Measurements from ENCODE around the gene KDM5C. TPM values are rescaled to one million over a fixed set of nuclear protein-coding genes. Genes with fewer than 3 reads are reported as not detected.

KDM5C gene
- total RNA-seq, 2 experiments from 2014 or later, result 236 to 237 TPM

- H3K9me3 ChIP-seq (ENCODE audit: control insufficient read depth in 1 of 2, insufficient read depth in 1 of 2, low read length in 2 of 2), result no peaks in the 10 kb centered on the region
- no peaks in the 10 kb centered on the region for H3K36me3 ChIP-seq (ENCODE audit: insufficient read depth, low read length)
- intact Hi-C loops (cut with DNase I, micrococcal nuclease), result no loop called here
- Mint-ChIP-seq H3K27ac (no peak overlapping the region), H3K4me1 (ENCODE audit: low read depth) (no peaks in the 10 kb centered on the region), H3K36me3 (ENCODE audit: low read depth) (no peaks in the 10 kb centered on the region), H3K4me3 (no peak overlapping the region), H3K9me3 (no peaks in the 10 kb centered on the region), H3K27me3 (no peaks in the 10 kb centered on the region)
- ATAC-seq (ENCODE audit: poor library complexity) (no peak), DNase-seq (no peak)
- H3K27me3 ChIP-seq (ENCODE audit: control insufficient read depth in 1 of 2, insufficient read depth in 2 of 2, low read length in 2 of 2), result no peaks in the 10 kb centered on the region
- POLR2A ChIA-PET, result no interaction called here
- TF ChIP-seq, protein P1, sequence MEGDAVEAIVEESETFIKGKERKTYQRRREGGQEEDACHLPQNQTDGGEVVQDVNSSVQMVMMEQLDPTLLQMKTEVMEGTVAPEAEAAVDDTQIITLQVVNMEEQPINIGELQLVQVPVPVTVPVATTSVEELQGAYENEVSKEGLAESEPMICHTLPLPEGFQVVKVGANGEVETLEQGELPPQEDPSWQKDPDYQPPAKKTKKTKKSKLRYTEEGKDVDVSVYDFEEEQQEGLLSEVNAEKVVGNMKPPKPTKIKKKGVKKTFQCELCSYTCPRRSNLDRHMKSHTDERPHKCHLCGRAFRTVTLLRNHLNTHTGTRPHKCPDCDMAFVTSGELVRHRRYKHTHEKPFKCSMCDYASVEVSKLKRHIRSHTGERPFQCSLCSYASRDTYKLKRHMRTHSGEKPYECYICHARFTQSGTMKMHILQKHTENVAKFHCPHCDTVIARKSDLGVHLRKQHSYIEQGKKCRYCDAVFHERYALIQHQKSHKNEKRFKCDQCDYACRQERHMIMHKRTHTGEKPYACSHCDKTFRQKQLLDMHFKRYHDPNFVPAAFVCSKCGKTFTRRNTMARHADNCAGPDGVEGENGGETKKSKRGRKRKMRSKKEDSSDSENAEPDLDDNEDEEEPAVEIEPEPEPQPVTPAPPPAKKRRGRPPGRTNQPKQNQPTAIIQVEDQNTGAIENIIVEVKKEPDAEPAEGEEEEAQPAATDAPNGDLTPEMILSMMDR (IDR thresholded peaks at IDR 0.05), result no peak
- no peak overlapping the region for H3K4me3 ChIP-seq (ENCODE audit: low read length)
- CTCF ChIA-PET, result no interaction called here
- no peak overlapping the region for H3K27ac ChIP-seq (ENCODE audit: low read depth in 1 of 2, low read length in 2 of 2)
- no peaks in the 10 kb centered on the region for H3K4me1 ChIP-seq (ENCODE audit: insufficient read depth, low read length)
Measured at GRCh38 chrX:53234484-53234883, 9.5 kb upstream of the KDM5C start.

DNA sequence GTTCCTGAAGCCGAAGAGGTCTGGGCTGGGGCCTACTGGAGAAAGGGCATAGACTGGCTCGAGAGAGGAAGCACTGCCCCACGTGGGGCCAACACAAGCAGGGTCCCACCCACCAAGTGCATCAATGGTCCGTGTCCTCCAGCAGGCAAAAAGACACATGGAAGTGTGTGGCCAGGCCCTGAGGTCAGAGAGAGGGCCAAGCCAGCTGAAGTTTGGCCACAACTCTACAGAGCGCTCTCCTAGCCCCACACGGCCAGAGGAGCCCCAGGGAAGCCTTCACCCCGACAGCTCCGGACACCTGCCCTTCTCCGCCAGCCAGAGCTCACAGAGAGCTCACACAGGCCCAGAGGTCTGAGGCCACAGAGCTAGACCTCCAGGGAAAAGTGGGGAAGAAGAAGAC is 8.5 kb upstream of the KDM5C start:
- POLR2A ChIA-PET, result no interaction called here
- Mint-ChIP-seq H3K36me3 (ENCODE audit: low read depth) (no peaks in the 10 kb centered on the region), H3K4me1 (ENCODE audit: low read depth) (no peaks in the 10 kb centered on the region), H3K27me3 (no peaks in the 10 kb centered on the region), H3K4me3 (no peak overlapping the region), H3K27ac (no peak overlapping the region), H3K9me3 (no peaks in the 10 kb centered on the region)
- H3K27ac ChIP-seq (ENCODE audit: low read depth in 1 of 2, low read length in 2 of 2), result no peak overlapping the region
- no peak for ATAC-seq (ENCODE audit: poor library complexity)
- H3K4me3 ChIP-seq (ENCODE audit: low read length), result no peak overlapping the region
- no peaks in the 10 kb centered on the region for H3K36me3 ChIP-seq (ENCODE audit: insufficient read depth, low read length)
- H3K4me1 ChIP-seq (ENCODE audit: insufficient read depth, low read length), result no peaks in the 10 kb centered on the region
- DNase-seq, result no peak
- CTCF ChIA-PET, result no interaction called here
- no peaks in the 10 kb centered on the region for H3K27me3 ChIP-seq (ENCODE audit: control insufficient read depth in 1 of 2, insufficient read depth in 2 of 2, low read length in 2 of 2)
- intact Hi-C loops (cut with DNase I, micrococcal nuclease), result no loop called here
- H3K9me3 ChIP-seq (ENCODE audit: control insufficient read depth in 1 of 2, insufficient read depth in 1 of 2, low read length in 2 of 2), result no peaks in the 10 kb centered on the region
- TF ChIP-seq, protein P1 (IDR thresholded peaks at IDR 0.05), result no peak

DNA sequence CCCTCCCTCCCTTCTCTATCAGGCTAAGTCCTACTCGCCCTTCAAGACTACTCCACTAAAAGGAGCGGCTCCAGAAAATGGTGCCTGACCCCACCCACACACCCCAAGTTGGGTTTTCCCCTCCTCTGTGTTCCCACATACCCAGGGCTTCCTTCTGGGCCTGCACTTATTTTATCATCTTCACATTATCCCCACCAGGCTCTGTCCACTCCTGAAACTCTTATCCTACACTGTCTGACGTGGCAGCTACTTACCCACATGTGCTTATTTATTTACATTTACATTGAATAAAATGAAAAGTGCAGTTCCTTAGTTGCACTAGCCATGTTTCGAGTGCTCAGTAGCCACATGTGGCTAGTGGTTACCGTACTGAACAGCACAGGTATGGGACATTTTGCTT is 5.1 kb upstream of the KDM5C start:
- TF ChIP-seq, protein P1 (IDR thresholded peaks at IDR 0.05), result no peak
- H3K4me3 ChIP-seq (ENCODE audit: low read length), result no peak overlapping the region
- no peak for DNase-seq
- Mint-ChIP-seq H3K4me1 (ENCODE audit: low read depth) (peaks cover 8% of the 10 kb centered on the region), H3K27me3 (no peaks in the 10 kb centered on the region), H3K4me3 (no peak overlapping the region), H3K27ac (no peak overlapping the region), H3K36me3 (ENCODE audit: low read depth) (peaks cover 6% of the 10 kb centered on the region), H3K9me3 (no peaks in the 10 kb centered on the region)
- no peaks in the 10 kb centered on the region for H3K36me3 ChIP-seq (ENCODE audit: insufficient read depth, low read length)
- no peak for ATAC-seq (ENCODE audit: poor library complexity)
- ChIA-PET POLR2A (no interaction called here), CTCF (interaction anchor here (1.2 kb wide), 1 partner anchor 17 kb away, joined by 3 read pairs; no protein-coding TSS in a partner anchor)
- intact Hi-C loops (cut with DNase I, micrococcal nuclease), result no loop called here
- no peaks in the 10 kb centered on the region for H3K9me3 ChIP-seq (ENCODE audit: control insufficient read depth in 1 of 2, insufficient read depth in 1 of 2, low read length in 2 of 2)
- H3K27me3 ChIP-seq (ENCODE audit: control insufficient read depth in 1 of 2, insufficient read depth in 2 of 2, low read length in 2 of 2), result no peaks in the 10 kb centered on the region
- no peak overlapping the region for H3K27ac ChIP-seq (ENCODE audit: low read depth in 1 of 2, low read length in 2 of 2)
- H3K4me1 ChIP-seq (ENCODE audit: insufficient read depth, low read length), result peaks cover 4% of the 10 kb centered on the region

All from CD4-positive, alpha-beta T cell (primary cell).